Esophagus squamous epithelium (tissue), 4 donors: ENCODE measurements around the gene CNTN4.

Experiments
- CTCF ChIP-seq, 6 experiments: fragments of 450-650 bp in 4 of 6; fragments of 200-600 bp in 2 of 6; sonication (generic) in 2 of 6; IDR thresholded peaks; one replicate each; pipeline ENCODE4 v1.5.1; 2016 to 2019; ENCODE audit warnings: antibody characterized with exemption in 6 of 6, mild to moderate bottlenecking in 4 of 6, moderate library complexity in 4 of 6
- POLR2A ChIP-seq, 4 donors: fragments of 450-650 bp; IDR thresholded peaks; one replicate each; pipeline ENCODE4 v1.6.1; 2017; ENCODE audit warnings: antibody characterized with exemption in 4 of 4, mild to moderate bottlenecking in 4 of 4, moderate library complexity in 3 of 4

GRCh38 chr3:2156244-2156847 is 57.7 kb downstream of the CNTN4 start:
- TF ChIP-seq CTCF (IDR thresholded peaks at IDR 0.05) (peak in 1 of 6 experiments; percentile 12), POLR2A (IDR thresholded peaks at IDR 0.05) (no peak)
